ENCODE results near the gene PRM3.

Gene PRM3

DNA sequence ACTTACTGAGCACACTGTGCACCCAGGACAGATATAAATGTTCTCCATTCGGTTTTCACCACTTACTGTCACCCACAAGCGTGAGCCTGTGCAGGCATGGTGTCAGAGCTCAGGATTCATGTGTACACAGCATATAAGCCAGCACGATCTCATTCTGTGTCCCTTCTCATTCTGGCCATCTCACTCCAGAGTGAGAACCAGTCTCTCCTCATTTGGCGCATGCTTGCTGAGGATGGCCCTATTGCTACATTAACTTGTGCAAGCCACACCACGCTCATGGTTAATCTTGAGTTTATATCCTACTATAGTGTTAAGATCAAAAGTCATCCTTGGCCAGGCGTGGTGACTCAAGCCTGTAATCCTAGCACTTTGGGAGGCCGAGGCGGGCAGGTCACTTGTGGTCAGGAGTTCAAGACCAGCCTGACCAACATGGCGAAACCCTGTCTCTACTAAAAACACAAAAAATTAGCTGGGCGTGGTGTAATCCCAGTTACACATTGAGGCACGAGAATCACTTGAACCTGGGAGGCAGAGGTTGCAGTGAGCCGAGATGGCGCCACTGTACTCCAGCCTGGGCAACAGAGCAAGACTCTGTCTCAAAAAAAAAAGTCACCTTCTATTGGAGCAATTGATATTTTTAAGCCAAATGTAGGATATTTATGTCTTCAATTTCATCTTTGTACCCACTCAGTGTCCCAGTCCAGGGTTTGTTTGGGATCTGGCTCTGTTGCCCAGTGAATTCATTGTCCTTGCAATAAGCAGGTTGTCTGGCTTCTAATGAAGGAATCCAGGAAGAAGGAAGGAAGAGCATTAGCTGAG lies 38.3 kb downstream of the PRM3 start:
- H3K79me2 ChIP-seq: no peaks in the 10 kb centered on the region
- H2AFZ ChIP-seq: no peak overlapping the region
- no peak overlapping the region for H3K27ac ChIP-seq
- no peaks in the 10 kb centered on the region for H3K4me1 ChIP-seq
- no peak overlapping the region for H3K4me2 ChIP-seq (ENCODE audit: low read length)
- no peaks in the 10 kb centered on the region for H3K9me3 ChIP-seq (ENCODE audit: control insufficient read depth, low read length)
- H3K36me3 ChIP-seq (ENCODE audit: control insufficient read depth, insufficient read depth, low read length): no peaks in the 10 kb centered on the region
- no peak overlapping the region for H3K9ac ChIP-seq
- TF ChIP-seq, protein P1, sequence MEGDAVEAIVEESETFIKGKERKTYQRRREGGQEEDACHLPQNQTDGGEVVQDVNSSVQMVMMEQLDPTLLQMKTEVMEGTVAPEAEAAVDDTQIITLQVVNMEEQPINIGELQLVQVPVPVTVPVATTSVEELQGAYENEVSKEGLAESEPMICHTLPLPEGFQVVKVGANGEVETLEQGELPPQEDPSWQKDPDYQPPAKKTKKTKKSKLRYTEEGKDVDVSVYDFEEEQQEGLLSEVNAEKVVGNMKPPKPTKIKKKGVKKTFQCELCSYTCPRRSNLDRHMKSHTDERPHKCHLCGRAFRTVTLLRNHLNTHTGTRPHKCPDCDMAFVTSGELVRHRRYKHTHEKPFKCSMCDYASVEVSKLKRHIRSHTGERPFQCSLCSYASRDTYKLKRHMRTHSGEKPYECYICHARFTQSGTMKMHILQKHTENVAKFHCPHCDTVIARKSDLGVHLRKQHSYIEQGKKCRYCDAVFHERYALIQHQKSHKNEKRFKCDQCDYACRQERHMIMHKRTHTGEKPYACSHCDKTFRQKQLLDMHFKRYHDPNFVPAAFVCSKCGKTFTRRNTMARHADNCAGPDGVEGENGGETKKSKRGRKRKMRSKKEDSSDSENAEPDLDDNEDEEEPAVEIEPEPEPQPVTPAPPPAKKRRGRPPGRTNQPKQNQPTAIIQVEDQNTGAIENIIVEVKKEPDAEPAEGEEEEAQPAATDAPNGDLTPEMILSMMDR (IDR thresholded peaks at IDR 0.05): no peak
- no peaks in the 10 kb centered on the region for H3K27me3 ChIP-seq (ENCODE audit: control insufficient read depth, insufficient read depth, low read length)
- H3K4me3 ChIP-seq (ENCODE audit: low read depth, low read length): no peak overlapping the region

DNA sequence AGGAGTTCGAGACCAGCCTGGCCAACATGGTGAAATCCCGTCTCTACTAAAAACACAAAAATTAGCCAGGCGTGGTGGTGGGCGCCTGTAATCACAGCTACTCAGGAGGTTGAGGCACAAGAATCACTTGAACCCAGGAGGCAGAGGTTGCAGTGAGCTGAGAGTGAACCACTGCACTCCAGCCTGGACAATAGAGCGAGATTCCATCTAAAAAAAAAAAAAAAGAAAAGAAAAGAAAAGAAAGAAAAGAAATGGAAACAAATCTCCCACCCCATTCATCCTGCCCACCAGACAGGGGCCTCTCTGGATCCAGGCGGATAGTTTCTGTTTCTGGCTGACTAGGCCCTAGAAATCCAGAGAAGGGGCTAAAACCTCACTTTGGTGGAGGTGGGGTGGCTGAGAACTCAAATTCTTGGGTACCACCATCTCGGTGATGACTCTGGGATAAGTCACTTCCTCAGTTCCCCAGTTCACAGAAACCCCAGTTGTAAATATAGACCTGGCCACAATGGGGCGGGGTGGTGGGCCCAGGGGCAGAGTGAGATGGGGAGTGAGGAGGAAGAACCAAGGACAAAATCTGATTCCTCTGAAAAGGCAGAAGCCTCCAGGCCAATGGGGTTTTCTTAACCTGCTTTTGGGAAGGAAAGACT lies 39.6 kb downstream of the PRM3 start:
- H3K27ac ChIP-seq: no peak overlapping the region
- no peak overlapping the region for H3K4me2 ChIP-seq (ENCODE audit: low read length)

DNA sequence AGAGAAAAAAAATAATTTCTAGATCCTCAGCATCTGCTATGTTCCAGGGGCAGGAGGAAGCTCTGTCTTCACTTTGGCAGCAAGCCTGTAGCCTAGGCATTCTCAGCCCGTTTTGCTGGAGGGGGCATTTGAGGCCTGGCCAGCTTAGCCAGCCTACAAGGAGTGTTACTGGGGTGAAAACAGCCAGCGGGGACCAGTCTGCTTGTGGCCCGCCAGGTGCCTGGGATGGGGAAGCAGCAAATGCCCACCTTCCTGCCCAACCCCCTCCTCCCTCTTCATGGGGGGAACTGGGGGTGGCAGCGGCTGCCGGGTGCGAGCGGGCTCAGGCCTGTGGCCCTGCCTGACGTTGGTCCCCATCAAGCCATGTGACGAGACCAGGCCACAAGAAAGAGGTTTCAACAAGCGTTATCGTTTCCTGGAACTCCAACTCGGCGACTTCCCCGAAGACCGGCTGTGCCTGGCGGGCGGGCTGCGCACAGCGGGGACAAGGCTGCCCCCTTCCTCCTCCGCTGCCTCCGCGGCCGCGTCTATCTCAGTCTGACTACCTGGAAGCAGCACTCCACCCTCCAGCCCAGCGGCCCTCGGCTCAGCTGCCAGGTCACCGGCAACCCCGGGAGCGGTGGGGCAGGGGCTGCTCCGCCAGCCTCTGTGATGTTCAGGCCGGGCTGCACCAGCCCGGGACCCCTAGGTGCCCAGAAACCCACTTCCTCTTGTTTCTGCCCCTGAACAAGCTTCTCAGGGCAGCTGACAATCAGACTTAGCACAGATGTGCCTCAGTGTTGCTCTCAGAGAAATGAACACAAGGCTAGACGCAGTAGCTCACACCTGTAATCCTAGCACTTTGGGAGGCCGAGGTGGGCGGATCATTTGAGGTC lies 40.3 kb downstream of the PRM3 start:
- H3K9me3 ChIP-seq (ENCODE audit: control insufficient read depth, low read length): no peaks in the 10 kb centered on the region
- TF ChIP-seq, protein P1 (IDR thresholded peaks at IDR 0.05): no peak
- H2AFZ ChIP-seq: no peak overlapping the region
- no peaks in the 10 kb centered on the region for H3K36me3 ChIP-seq (ENCODE audit: control insufficient read depth, insufficient read depth, low read length)
- H3K79me2 ChIP-seq: no peaks in the 10 kb centered on the region
- no peak overlapping the region for H3K27ac ChIP-seq
- no peak overlapping the region for H3K4me2 ChIP-seq (ENCODE audit: low read length)
- no peak overlapping the region for H3K4me3 ChIP-seq (ENCODE audit: low read depth, low read length)
- no peaks in the 10 kb centered on the region for H3K27me3 ChIP-seq (ENCODE audit: control insufficient read depth, insufficient read depth, low read length)
- H3K4me1 ChIP-seq: no peaks in the 10 kb centered on the region
- no peak overlapping the region for H3K9ac ChIP-seq

More for the DNA sequence above, 39.6 kb downstream of the PRM3 start:
- Histone ChIP-seq H3K9ac (no peak overlapping the region), H3K27me3 (ENCODE audit: control insufficient read depth, insufficient read depth, low read length) (no peaks in the 10 kb centered on the region), H3K9me3 (ENCODE audit: control insufficient read depth, low read length) (no peaks in the 10 kb centered on the region), H2AFZ (no peak overlapping the region), H3K4me1 (no peaks in the 10 kb centered on the region), H3K36me3 (ENCODE audit: control insufficient read depth, insufficient read depth, low read length) (no peaks in the 10 kb centered on the region), H3K4me3 (ENCODE audit: low read depth, low read length) (no peak overlapping the region), H3K79me2 (no peaks in the 10 kb centered on the region)
- TF ChIP-seq, protein P1 (IDR thresholded peaks at IDR 0.05): no peak

DNA sequence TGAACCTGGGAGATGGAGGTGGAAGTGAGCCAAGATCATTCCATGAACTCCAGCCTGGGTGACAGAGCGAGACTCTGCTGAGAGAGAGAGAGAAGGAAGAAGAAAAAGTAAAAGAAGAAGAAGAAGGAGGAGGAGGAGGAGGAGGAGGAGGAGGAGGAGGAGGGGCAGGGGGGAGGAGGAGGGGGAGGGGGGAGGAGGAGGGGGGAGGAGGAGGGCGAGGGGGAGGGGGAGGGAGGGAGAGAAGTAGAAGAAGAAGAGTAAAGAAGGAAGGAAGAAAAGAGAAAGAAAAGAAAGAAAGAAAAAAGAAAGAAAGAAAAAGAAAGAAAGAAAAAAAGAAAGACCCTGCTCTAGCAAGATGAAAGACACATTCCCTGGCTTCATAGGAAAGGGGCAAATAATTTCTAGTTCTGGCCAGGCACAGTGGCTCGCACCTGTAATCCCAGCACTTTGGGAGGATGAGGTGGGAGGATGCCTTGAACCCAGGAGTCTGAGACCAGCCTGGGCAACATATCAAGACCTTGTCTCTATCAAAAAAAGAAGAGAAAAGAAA lies 41.1 kb downstream of the PRM3 start:
- Histone ChIP-seq H3K9me3 (ENCODE audit: control insufficient read depth, low read length) (no peaks in the 10 kb centered on the region), H3K4me1 (no peaks in the 10 kb centered on the region), H3K27ac (no peak overlapping the region), H2AFZ (no peak overlapping the region), H3K9ac (no peak overlapping the region), H3K79me2 (no peaks in the 10 kb centered on the region), H3K36me3 (ENCODE audit: control insufficient read depth, insufficient read depth, low read length) (no peaks in the 10 kb centered on the region), H3K4me3 (ENCODE audit: low read depth, low read length) (no peak overlapping the region), H3K27me3 (ENCODE audit: control insufficient read depth, insufficient read depth, low read length) (no peaks in the 10 kb centered on the region), H3K4me2 (ENCODE audit: low read length) (no peak overlapping the region)
- TF ChIP-seq, protein P1 (IDR thresholded peaks at IDR 0.05): no peak

Measured in parathyroid adenoma (tissue), 2 donors.